HepG2 (cell line): ENCODE measurements around the gene CLEC20A. TPM values are rescaled to one million over a fixed set of nuclear protein-coding genes. Genes with fewer than 3 reads are reported as not detected.

Experiments
- ATAC-seq: fragments of 200-7000 bp; cut with Tn5 transposase; 3 replicates; pipeline ENCODE4 v1.9.1; 2020; ENCODE audit warnings: mild to moderate bottlenecking, moderate library complexity
- BruUV-seq: library from RNA; stranded (reverse); fragments of 400-500 nt; replicated peaks from 2 replicates; lab custom pipeline; 2021; lab: Mats Ljungman, UMichigan
- CTCF ChIA-PET: fragments of 300-600 bp; formaldehyde crosslinking; extraction: SDS; loops from one replicate; lab custom pipeline; 2021; ENCODE audit warnings: low total read pairs, inconsistent platforms, low intra/inter-chr PET ratio; lab: Yijun Ruan, JAX
- POLR2A ChIA-PET: fragments of 350-600 bp; sonication (Branson Sonifier 250); formaldehyde crosslinking; loops from one replicate; lab custom pipeline; 2020; ENCODE audit warnings: antibody characterized with exemption, inconsistent platforms; lab: Yijun Ruan, JAX
- DNase-seq: peaks from one replicate; pipeline ENCODE4 v3.0.0-alpha.2; 2015; ENCODE audit warnings: low spot score
- FAIRE-seq: peaks from 3 replicates; lab custom pipeline; 2011; peaks lifted over from hg19 to GRCh38; lab: Jason Lieb, UNC
- H2AFZ ChIP-seq: one replicate; pipeline ENCODE4 v1.6.1; 2011; ENCODE audit warnings: low read length, inconsistent platforms
- H3K27ac ChIP-seq: fragments of 300-600 bp; 3 replicates; pipeline ENCODE4 v1.8.0; 2011; ENCODE audit warnings: mixed run types, mild to moderate bottlenecking, mixed read lengths, low read length, inconsistent platforms; ENCODE audit not compliant: insufficient read depth; ENCODE audit errors: extremely low read length
- H3K27me3 ChIP-seq, 2 experiments: fragments of 200-600 bp in 1 of 2; 2 replicates in 1 of 2; 3 replicates in 1 of 2; pipeline versions ENCODE4 v1.6.0 to v1.8.0; 2011; ENCODE audit warnings: low read length in 2 of 2, mild to moderate bottlenecking in 2 of 2, moderate library complexity in 2 of 2, inconsistent platforms in 1 of 2; ENCODE audit not compliant: insufficient read depth in 2 of 2, control insufficient read depth in 1 of 2
- H3K36me3 ChIP-seq, 2 experiments: fragments of 200-600 bp in 1 of 2; replicated peaks in 1 of 2; 2 replicates in 1 of 2; 3 replicates in 1 of 2; pipeline versions ENCODE4 v1.5.1 to v1.8.0; 2011; ENCODE audit warnings: low read length in 2 of 2, inconsistent platforms in 1 of 2; ENCODE audit not compliant: insufficient read depth in 2 of 2, control insufficient read depth in 1 of 2
- H3K4me1 ChIP-seq: 2 replicates; pipeline ENCODE4 v1.5.1; 2012; ENCODE audit warnings: low read length, inconsistent platforms; ENCODE audit not compliant: insufficient read depth
- H3K4me2 ChIP-seq: 2 replicates; pipeline ENCODE4 v1.6.0; 2011; ENCODE audit warnings: low read depth, low read length, inconsistent platforms
- H3K4me3 ChIP-seq, 3 experiments: fragments of 200-600 bp in 1 of 3; sonication (generic), shearing (Covaris generic) in 1 of 3; replicated peaks in 1 of 3; 2 replicates each; pipeline ENCODE4 v1.5.1; 2011 to 2016; ENCODE audit warnings: low read length in 3 of 3, inconsistent platforms in 2 of 3, low read depth in 2 of 3, mild to moderate bottlenecking in 2 of 3, control low read depth in 1 of 3, mixed read lengths in 1 of 3; ENCODE audit not compliant: insufficient read depth in 1 of 3
- H3K79me2 ChIP-seq: one replicate; pipeline ENCODE4 v1.6.1; 2011; ENCODE audit warnings: low read length, inconsistent platforms; ENCODE audit not compliant: insufficient read depth
- H3K9ac ChIP-seq: 2 replicates; pipeline ENCODE4 v1.6.0; 2011; ENCODE audit warnings: mild to moderate bottlenecking, low read depth, low read length, inconsistent platforms; ENCODE audit not compliant: insufficient read depth
- H3K9me3 ChIP-seq: 2 replicates; pipeline ENCODE4 v1.5.1; 2012; ENCODE audit warnings: mild to moderate bottlenecking, low read length
- H4K20me1 ChIP-seq: 2 replicates; pipeline ENCODE4 v1.6.0; 2011; ENCODE audit warnings: inconsistent platforms, mild to moderate bottlenecking, low read length, moderate library complexity; ENCODE audit not compliant: insufficient read depth
- AHR ChIP-seq: IDR thresholded peaks from 2 replicates; pipeline ENCODE4 v1.6.1; 2018; ENCODE audit warnings: missing genetic modification reagents, missing compliant biosample characterization
- MIER3 ChIP-seq: IDR thresholded peaks from 2 replicates; pipeline ENCODE4 v1.6.1; 2016; ENCODE audit warnings: missing compliant biosample characterization, borderline replicate concordance
- MXI1 ChIP-seq: IDR thresholded peaks from 3 replicates; pipeline ENCODE4 v1.6.1; 2012; ENCODE audit warnings: low read depth, low read length, inconsistent platforms, borderline replicate concordance
- SNAPC2 ChIP-seq: sonication (generic); formaldehyde crosslinking; IDR thresholded peaks from 2 replicates; pipeline ENCODE4 v1.8.1; 2022; ENCODE audit warnings: mild to moderate bottlenecking, missing genetic modification reagents
- TSC22D2 ChIP-seq: sonication (generic); formaldehyde crosslinking; IDR thresholded peaks from 2 replicates; pipeline ENCODE4 v1.5.1; 2020; ENCODE audit warnings: missing genetic modification reagents, mild to moderate bottlenecking, borderline replicate concordance
- U2AF2 ChIP-seq: fragments of 200-400 bp; formaldehyde crosslinking; IDR thresholded peaks from 2 replicates; pipeline ENCODE4 v1.6.1; 2017; ENCODE audit warnings: low read depth, mild to moderate bottlenecking, low read length
- ZBTB7B ChIP-seq: sonication (generic); formaldehyde crosslinking; IDR thresholded peaks from 2 replicates; pipeline ENCODE4 v1.4.0; 2020; ENCODE audit warnings: missing genetic modification reagents
- ZNF180 ChIP-seq: sonication (generic); formaldehyde crosslinking; IDR thresholded peaks from 2 replicates; pipeline ENCODE4 v1.4.0; 2020; ENCODE audit warnings: low read depth, missing genetic modification reagents, borderline replicate concordance
- ZNF775 ChIP-seq: sonication (generic); formaldehyde crosslinking; IDR thresholded peaks from 2 replicates; pipeline ENCODE4 v1.4.0; 2020; ENCODE audit warnings: missing genetic modification reagents, mild to moderate bottlenecking, moderate library complexity, borderline replicate concordance
- ZNF83 ChIP-seq: sonication (generic); formaldehyde crosslinking; IDR thresholded peaks from 2 replicates; pipeline ENCODE4 v1.4.0; 2020; ENCODE audit warnings: missing genetic modification reagents, mild to moderate bottlenecking, borderline replicate concordance
- in situ Hi-C: cut with HindIII; loops from 2 replicates; pipeline ENCODE4 v1.10.0; 2017; ENCODE audit warnings: low pct_unique_long_range_greater_than_20kb; ENCODE audit not compliant: extremely low pct_ligation_motif_present
- intact Hi-C: fragments of 100-400 bp; cut with micrococcal nuclease; formaldehyde crosslinking; loops from one replicate; pipeline ENCODE4 v1.10.0; 2022; ENCODE audit not compliant: unreplicated experiment
- polyA plus RNA-seq, 8 experiments: library from polyadenylated mRNA; depleted of rRNA in 3 of 8; stranded (reverse) in 7 of 8; unstranded in 1 of 8; fragments of >200 nt; fragmentation: Illumina TruSeq in 4 of 8; extraction: Trizol in 4 of 8; gene quantifications; 2 replicates each; pipeline versions ENCODE4 v1.2.1 to v1.2.3, GENCODE V29; 2011 to 2016; ENCODE audit warnings: low read depth in 4 of 8, missing spikeins in 1 of 8, mixed read lengths in 1 of 8; ENCODE audit not compliant: insufficient read depth in 1 of 8
- total RNA-seq, 5 experiments: library from RNA; depleted of rRNA; stranded (reverse); fragments of >200 nt; fragmentation: Illumina TruSeq; extraction: Trizol; gene quantifications; 2 replicates each; pipeline ENCODE4 v1.2.3, GENCODE V29; 2016; ENCODE audit warnings: low read depth in 1 of 5
- TF ChIP-seq, protein P1 (sequence below): sonication (generic); formaldehyde crosslinking; IDR thresholded peaks from 2 replicates; pipeline ENCODE4 v1.5.0; 2020; ENCODE audit warnings: mild to moderate bottlenecking, missing genetic modification reagents, borderline replicate concordance
- TF ChIP-seq, protein P2 (sequence below): sonication (generic); formaldehyde crosslinking; IDR thresholded peaks from 2 replicates; pipeline ENCODE4 v1.5.0; 2020; ENCODE audit warnings: missing genetic modification reagents, mild to moderate bottlenecking, borderline replicate concordance
- TF ChIP-seq, protein P3 (sequence below): sonication (generic); formaldehyde crosslinking; IDR thresholded peaks from 2 replicates; pipeline ENCODE4 v1.5.1; 2020; ENCODE audit warnings: mild to moderate bottlenecking, missing genetic modification reagents, moderate library complexity
- TF ChIP-seq, protein P4 (sequence below): sonication (generic); formaldehyde crosslinking; IDR thresholded peaks from 2 replicates; pipeline ENCODE4 v1.4.0; 2020; ENCODE audit warnings: missing genetic modification reagents, mild to moderate bottlenecking, borderline replicate concordance

The CLEC20A gene
- total and polyA plus RNA-seq, 2 of the 13 experiments (the other 11 are each of a cell fraction or from before 2014, with no cell fraction given) = not detected

DNA sequence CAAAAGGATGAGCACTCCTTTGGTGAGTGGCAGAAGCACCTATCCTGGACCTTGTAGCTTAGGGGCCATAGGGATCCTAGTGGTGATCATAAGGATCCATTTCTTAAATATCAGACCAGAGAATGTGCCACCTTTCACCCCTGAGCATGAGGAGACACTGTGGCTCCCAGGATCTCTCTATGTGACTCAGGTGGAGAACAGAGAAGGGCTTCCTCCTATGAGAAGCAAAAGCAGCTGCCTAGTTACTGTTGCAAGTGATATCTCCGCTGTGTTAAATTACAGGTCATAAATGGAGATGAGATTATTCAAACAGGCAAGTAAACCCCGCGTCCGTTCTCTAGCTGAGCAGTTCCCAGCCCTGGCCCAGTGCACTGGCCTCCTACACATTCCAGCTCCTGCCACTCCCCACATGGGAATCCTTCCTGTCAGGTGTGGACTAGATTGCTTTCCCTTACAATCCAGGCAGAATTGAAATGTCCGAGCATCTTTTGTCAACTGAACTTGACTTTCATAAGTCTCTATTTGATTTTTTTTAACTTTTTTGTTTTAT is 26.3 kb downstream of the CLEC20A start (continued):
- TF ChIP-seq, protein P1, sequence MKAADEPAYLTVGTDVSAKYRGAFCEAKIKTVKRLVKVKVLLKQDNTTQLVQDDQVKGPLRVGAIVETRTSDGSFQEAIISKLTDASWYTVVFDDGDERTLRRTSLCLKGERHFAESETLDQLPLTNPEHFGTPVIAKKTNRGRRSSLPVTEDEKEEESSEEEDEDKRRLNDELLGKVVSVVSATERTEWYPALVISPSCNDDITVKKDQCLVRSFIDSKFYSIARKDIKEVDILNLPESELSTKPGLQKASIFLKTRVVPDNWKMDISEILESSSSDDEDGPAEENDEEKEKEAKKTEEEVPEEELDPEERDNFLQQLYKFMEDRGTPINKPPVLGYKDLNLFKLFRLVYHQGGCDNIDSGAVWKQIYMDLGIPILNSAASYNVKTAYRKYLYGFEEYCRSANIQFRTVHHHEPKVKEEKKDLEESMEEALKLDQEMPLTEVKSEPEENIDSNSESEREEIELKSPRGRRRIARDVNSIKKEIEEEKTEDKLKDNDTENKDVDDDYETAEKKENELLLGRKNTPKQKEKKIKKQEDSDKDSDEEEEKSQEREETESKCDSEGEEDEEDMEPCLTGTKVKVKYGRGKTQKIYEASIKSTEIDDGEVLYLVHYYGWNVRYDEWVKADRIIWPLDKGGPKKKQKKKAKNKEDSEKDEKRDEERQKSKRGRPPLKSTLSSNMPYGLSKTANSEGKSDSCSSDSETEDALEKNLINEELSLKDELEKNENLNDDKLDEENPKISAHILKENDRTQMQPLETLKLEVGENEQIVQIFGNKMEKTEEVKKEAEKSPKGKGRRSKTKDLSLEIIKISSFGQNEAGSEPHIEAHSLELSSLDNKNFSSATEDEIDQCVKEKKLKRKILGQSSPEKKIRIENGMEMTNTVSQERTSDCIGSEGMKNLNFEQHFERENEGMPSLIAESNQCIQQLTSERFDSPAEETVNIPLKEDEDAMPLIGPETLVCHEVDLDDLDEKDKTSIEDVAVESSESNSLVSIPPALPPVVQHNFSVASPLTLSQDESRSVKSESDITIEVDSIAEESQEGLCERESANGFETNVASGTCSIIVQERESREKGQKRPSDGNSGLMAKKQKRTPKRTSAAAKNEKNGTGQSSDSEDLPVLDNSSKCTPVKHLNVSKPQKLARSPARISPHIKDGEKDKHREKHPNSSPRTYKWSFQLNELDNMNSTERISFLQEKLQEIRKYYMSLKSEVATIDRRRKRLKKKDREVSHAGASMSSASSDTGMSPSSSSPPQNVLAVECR (CRISPR knock-in tag) = no peak
- TF ChIP-seq, protein P2, sequence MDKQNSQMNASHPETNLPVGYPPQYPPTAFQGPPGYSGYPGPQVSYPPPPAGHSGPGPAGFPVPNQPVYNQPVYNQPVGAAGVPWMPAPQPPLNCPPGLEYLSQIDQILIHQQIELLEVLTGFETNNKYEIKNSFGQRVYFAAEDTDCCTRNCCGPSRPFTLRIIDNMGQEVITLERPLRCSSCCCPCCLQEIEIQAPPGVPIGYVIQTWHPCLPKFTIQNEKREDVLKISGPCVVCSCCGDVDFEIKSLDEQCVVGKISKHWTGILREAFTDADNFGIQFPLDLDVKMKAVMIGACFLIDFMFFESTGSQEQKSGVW (CRISPR knock-in tag) = no peak
- TF ChIP-seq AHR (CRISPR knock-in tag) (no peak), ZBTB7B (CRISPR knock-in tag) (no peak), ZNF83 (CRISPR knock-in tag) (no peak), U2AF2 (no peak)

DNA sequence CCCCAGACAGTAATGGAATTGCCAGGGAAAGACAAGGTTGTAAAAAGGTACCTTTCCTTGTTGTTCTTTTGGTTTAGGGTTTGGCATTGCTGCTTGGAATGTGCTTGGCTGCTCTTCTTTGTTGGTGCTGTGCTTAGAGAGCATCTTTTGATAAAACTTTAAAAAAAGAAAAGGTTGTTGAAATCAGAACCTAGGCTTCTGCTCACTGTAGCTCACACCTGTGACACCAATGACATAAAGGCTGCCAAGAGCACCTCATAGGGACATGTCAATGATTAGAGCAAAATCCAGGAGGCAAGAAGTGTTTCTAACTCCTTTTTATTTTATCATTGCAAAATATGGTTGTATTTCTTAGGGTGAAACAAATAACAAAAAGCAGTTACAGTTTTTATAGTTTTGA is 28.9 kb downstream of the CLEC20A start:
- no peaks in the 10 kb centered on the region for H3K9me3 ChIP-seq
- H3K4me2 ChIP-seq = no peak overlapping the region
- no peak overlapping the region for H2AFZ ChIP-seq
- no peak overlapping the region for H3K9ac ChIP-seq
- no peaks in the 10 kb centered on the region for H4K20me1 ChIP-seq
- no peaks in the 10 kb centered on the region for H3K79me2 ChIP-seq
- no peaks in the 10 kb centered on the region for H3K27me3 ChIP-seq
- POLR2A ChIA-PET = no interaction called here
- DNase-seq (no peak), ATAC-seq (no peak), FAIRE-seq (no peak)
- in situ Hi-C loops = no loop called here
- H3K4me3 ChIP-seq = no peak overlapping the region
- peaks cover 0 to 7% of the 10 kb centered on the region in 2 experiments; a peak in 2 of 5 replicates for H3K36me3 ChIP-seq
- no peaks in the 10 kb centered on the region for H3K4me1 ChIP-seq
- intact Hi-C loops = no loop called here
- H3K27ac ChIP-seq = no peak overlapping the region
- CTCF ChIA-PET = no interaction called here
- BruUV-seq = no TSS peak
- TF ChIP-seq TSC22D2 = no peak
- TF ChIP-seq SNAPC2 = no peak
- TF ChIP-seq ZNF180 = no peak
- no peak for TF ChIP-seq MXI1
- no peak for TF ChIP-seq MIER3 (CRISPR knock-in tag)
- TF ChIP-seq, protein P3, sequence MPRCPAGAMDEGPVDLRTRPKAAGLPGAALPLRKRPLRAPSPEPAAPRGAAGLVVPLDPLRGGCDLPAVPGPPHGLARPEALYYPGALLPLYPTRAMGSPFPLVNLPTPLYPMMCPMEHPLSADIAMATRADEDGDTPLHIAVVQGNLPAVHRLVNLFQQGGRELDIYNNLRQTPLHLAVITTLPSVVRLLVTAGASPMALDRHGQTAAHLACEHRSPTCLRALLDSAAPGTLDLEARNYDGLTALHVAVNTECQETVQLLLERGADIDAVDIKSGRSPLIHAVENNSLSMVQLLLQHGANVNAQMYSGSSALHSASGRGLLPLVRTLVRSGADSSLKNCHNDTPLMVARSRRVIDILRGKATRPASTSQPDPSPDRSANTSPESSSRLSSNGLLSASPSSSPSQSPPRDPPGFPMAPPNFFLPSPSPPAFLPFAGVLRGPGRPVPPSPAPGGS = no peak
- TF ChIP-seq ZNF775 (CRISPR knock-in tag) = no peak
- TF ChIP-seq, protein P4, sequence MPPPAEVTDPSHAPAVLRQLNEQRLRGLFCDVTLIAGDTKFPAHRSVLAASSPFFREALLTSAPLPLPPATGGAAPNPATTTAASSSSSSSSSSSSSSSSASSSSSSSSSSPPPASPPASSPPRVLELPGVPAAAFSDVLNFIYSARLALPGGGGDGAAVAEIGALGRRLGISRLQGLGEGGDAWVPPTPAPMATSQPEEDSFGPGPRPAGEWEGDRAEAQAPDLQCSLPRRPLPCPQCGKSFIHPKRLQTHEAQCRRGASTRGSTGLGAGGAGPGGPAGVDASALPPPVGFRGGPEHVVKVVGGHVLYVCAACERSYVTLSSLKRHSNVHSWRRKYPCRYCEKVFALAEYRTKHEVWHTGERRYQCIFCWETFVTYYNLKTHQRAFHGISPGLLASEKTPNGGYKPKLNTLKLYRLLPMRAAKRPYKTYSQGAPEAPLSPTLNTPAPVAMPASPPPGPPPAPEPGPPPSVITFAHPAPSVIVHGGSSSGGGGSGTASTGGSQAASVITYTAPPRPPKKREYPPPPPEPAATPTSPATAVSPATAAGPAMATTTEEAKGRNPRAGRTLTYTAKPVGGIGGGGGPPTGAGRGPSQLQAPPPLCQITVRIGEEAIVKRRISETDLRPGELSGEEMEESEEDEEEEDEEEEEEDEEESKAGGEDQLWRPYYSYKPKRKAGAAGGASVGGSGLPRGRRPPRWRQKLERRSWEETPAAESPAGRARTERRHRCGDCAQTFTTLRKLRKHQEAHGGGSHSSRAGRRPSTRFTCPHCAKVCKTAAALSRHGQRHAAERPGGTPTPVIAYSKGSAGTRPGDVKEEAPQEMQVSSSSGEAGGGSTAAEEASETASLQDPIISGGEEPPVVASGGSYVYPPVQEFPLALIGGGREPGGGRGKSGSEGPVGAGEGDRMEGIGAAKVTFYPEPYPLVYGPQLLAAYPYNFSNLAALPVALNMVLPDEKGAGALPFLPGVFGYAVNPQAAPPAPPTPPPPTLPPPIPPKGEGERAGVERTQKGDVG (CRISPR knock-in tag) = no peak
